CD4-positive, alpha-beta T cell treated with Interleukin-1 beta for 1 hour (primary cell): ENCODE measurements around the gene SNRNP27.
A peak's percentile ranks its signal among the peaks of the same experiment; 100 is the strongest.

Experiments
- DNase-seq, 2 donors: peaks; one replicate each; pipeline ENCODE4 v3.0.0-alpha.2; 2020 to 2022

SNRNP27 gene

GRCh38 chr2:69916106-69916505 lies 22.4 kb downstream of the SNRNP27 start:
- DNase-seq = no peak

- DNase-seq = peak in 1 of 2 donors; percentile 31
Measured at GRCh38 chr2:69917852-69918251, 24.1 kb downstream of the SNRNP27 start.

- DNase-seq = no peak
Measured at GRCh38 chr2:69918401-69918800, 24.6 kb downstream of the SNRNP27 start.

- no peak for DNase-seq
Measured at GRCh38 chr2:69923116-69923515, 29.4 kb downstream of the SNRNP27 start.

GRCh38 chr2:69926849-69927515 lies 33.2 kb downstream of the SNRNP27 start:
- peak in 1 of 2 donors; percentile 30 for DNase-seq

- DNase-seq = no peak
Measured at GRCh38 chr2:69931832-69932595, 38.3 kb downstream of the SNRNP27 start.

- no peak for DNase-seq
Measured at GRCh38 chr2:69932596-69932922, 38.8 kb downstream of the SNRNP27 start.

GRCh38 chr2:69933254-69933828 lies 39.6 kb downstream of the SNRNP27 start:
- no peak for DNase-seq

- peak in 1 of 2 donors; percentile 42 for DNase-seq
Measured at GRCh38 chr2:69933839-69934613, 40.3 kb downstream of the SNRNP27 start.

- DNase-seq = no peak
Measured at GRCh38 chr2:69934614-69934908, 40.8 kb downstream of the SNRNP27 start.

GRCh38 chr2:69935011-69935410 lies 41.3 kb downstream of the SNRNP27 start:
- DNase-seq = no peak

GRCh38 chr2:69936906-69937305 lies 43.1 kb downstream of the SNRNP27 start:
- no peak for DNase-seq

- DNase-seq = no peak
Measured at GRCh38 chr2:69937968-69938367, 44.2 kb downstream of the SNRNP27 start.

- no peak for DNase-seq
Measured at GRCh38 chr2:69939722-69940121, 46.0 kb downstream of the SNRNP27 start.

GRCh38 chr2:69940691-69941090 lies 46.9 kb downstream of the SNRNP27 start:
- DNase-seq = no peak

GRCh38 chr2:69943000-69943842 lies 49.5 kb downstream of the SNRNP27 start:
- DNase-seq = no peak

- DNase-seq = no peak
Measured at GRCh38 chr2:69943843-69944525, 50.2 kb downstream of the SNRNP27 start.

- DNase-seq = no peak
Measured at GRCh38 chr2:69944756-69945155, 51.0 kb downstream of the SNRNP27 start.

- peak; percentile 11 to 64 for DNase-seq
Measured at GRCh38 chr2:69945441-69945840, 51.7 kb downstream of the SNRNP27 start.

- DNase-seq = no peak
Measured at GRCh38 chr2:69945941-69946340, 52.2 kb downstream of the SNRNP27 start.

- DNase-seq = peak; percentile 57 to 71
Measured at GRCh38 chr2:69946351-69947324, 52.9 kb downstream of the SNRNP27 start.
